ENCODE results near the gene MBTPS2.
A peak's percentile ranks its signal among the peaks of the same experiment; 100 is the strongest.
"Not testable (repeated sequence)": the region's sequence is repeated elsewhere in the genome, so short reads cannot be mapped to it uniquely, and the experiment has no call there.

MBTPS2 gene

GRCh38 chrX:21816136-21816535, 23.3 kb upstream of the MBTPS2 start:
- Histone ChIP-seq H2AFZ (ENCODE audit: low read length, unreplicated experiment) (no peak overlapping the region), H3K36me3 (ENCODE audit: insufficient read depth, low read length) (no peaks in the 10 kb centered on the region), H3K79me2 (ENCODE audit: control insufficient read depth, insufficient read depth, low read length, unreplicated experiment) (no peaks in the 10 kb centered on the region), H3K4me1 (ENCODE audit: control insufficient read depth, insufficient read depth, low read length, unreplicated experiment) (no peaks in the 10 kb centered on the region), H3K4me3 (ENCODE audit: low read depth, low read length) (no peak overlapping the region), H3K27me3 (ENCODE audit: insufficient read depth, low read length) (0 out of 2 replicates have a peak, but pooled peaks cover 6% of the 10 kb centered on the region), H3K27ac (ENCODE audit: low read depth, low read length) (no peak overlapping the region)

- H3K4me3 ChIP-seq (ENCODE audit: low read depth, low read length); H3K79me2 ChIP-seq (ENCODE audit: control insufficient read depth, insufficient read depth, low read length, unreplicated experiment); H3K36me3 ChIP-seq (ENCODE audit: insufficient read depth, low read length); H3K4me1 ChIP-seq (ENCODE audit: control insufficient read depth, insufficient read depth, low read length, unreplicated experiment); H2AFZ ChIP-seq (ENCODE audit: low read length, unreplicated experiment); H3K27ac ChIP-seq (ENCODE audit: low read depth, low read length); H3K27me3 ChIP-seq (ENCODE audit: insufficient read depth, low read length): not testable (repeated sequence)
Measured at GRCh38 chrX:21820170-21820569, 19.2 kb upstream of the MBTPS2 start.

- Histone ChIP-seq H3K4me3 (ENCODE audit: low read depth, low read length) (no peak overlapping the region), H2AFZ (ENCODE audit: low read length, unreplicated experiment) (no peak overlapping the region), H3K27me3 (ENCODE audit: insufficient read depth, low read length) (no peaks in the 10 kb centered on the region), H3K79me2 (ENCODE audit: control insufficient read depth, insufficient read depth, low read length, unreplicated experiment) (no peaks in the 10 kb centered on the region), H3K4me1 (ENCODE audit: control insufficient read depth, insufficient read depth, low read length, unreplicated experiment) (no peaks in the 10 kb centered on the region), H3K27ac (ENCODE audit: low read depth, low read length) (no peak overlapping the region), H3K36me3 (ENCODE audit: insufficient read depth, low read length) (no peaks in the 10 kb centered on the region)
Measured at GRCh38 chrX:21821875-21822274, 17.5 kb upstream of the MBTPS2 start.

- Histone ChIP-seq H3K4me3 (ENCODE audit: low read depth, low read length) (no peak overlapping the region), H3K36me3 (ENCODE audit: insufficient read depth, low read length) (no peaks in the 10 kb centered on the region), H3K27ac (ENCODE audit: low read depth, low read length) (no peak overlapping the region)
Measured at GRCh38 chrX:21831496-21831895, 7.9 kb upstream of the MBTPS2 start.

GRCh38 chrX:21837056-21837455, 2.4 kb upstream of the MBTPS2 start:
- Histone ChIP-seq H2AFZ (ENCODE audit: low read length, unreplicated experiment) (no peak overlapping the region), H3K27me3 (ENCODE audit: insufficient read depth, low read length) (no peaks in the 10 kb centered on the region), H3K36me3 (ENCODE audit: insufficient read depth, low read length) (no peaks in the 10 kb centered on the region), H3K4me1 (ENCODE audit: control insufficient read depth, insufficient read depth, low read length, unreplicated experiment) (peaks cover 8% of the 10 kb centered on the region), H3K79me2 (ENCODE audit: control insufficient read depth, insufficient read depth, low read length, unreplicated experiment) (peaks cover 25% of the 10 kb centered on the region), H3K4me3 (ENCODE audit: low read depth, low read length) (no peak overlapping the region), H3K27ac (ENCODE audit: low read depth, low read length) (no peak overlapping the region)

More at GRCh38 chrX:21831496-21831895, 7.9 kb upstream of the MBTPS2 start:
- no peaks in the 10 kb centered on the region for H3K79me2 ChIP-seq (ENCODE audit: control insufficient read depth, insufficient read depth, low read length, unreplicated experiment)
- H3K4me1 ChIP-seq (ENCODE audit: control insufficient read depth, insufficient read depth, low read length, unreplicated experiment): no peaks in the 10 kb centered on the region
- no peaks in the 10 kb centered on the region for H3K27me3 ChIP-seq (ENCODE audit: insufficient read depth, low read length)
- no peak overlapping the region for H2AFZ ChIP-seq (ENCODE audit: low read length, unreplicated experiment)

- Histone ChIP-seq H3K4me1 (ENCODE audit: control insufficient read depth, insufficient read depth, low read length, unreplicated experiment) (peaks cover 8% of the 10 kb centered on the region), H3K4me3 (ENCODE audit: low read depth, low read length) (peak overlapping the region; percentile 100), H2AFZ (ENCODE audit: low read length, unreplicated experiment) (peak overlapping the region; percentile 94), H3K27ac (ENCODE audit: low read depth, low read length) (peak overlapping the region; percentile 72), H3K79me2 (ENCODE audit: control insufficient read depth, insufficient read depth, low read length, unreplicated experiment) (peaks cover 34% of the 10 kb centered on the region), H3K36me3 (ENCODE audit: insufficient read depth, low read length) (no peaks in the 10 kb centered on the region), H3K27me3 (ENCODE audit: insufficient read depth, low read length) (no peaks in the 10 kb centered on the region)
Measured at GRCh38 chrX:21838937-21839333, 482 bp upstream of the MBTPS2 start.

- H3K4me3 ChIP-seq (ENCODE audit: low read depth, low read length): peak overlapping the region; percentile 100
- H3K79me2 ChIP-seq (ENCODE audit: control insufficient read depth, insufficient read depth, low read length, unreplicated experiment): peaks cover 34% of the 10 kb centered on the region
- peak overlapping the region; percentile 68 for H2AFZ ChIP-seq (ENCODE audit: low read length, unreplicated experiment)
- peak overlapping the region; percentile 72; the same call in 1 of the 2 replicates for H3K27ac ChIP-seq (ENCODE audit: low read depth, low read length)
- H3K4me1 ChIP-seq (ENCODE audit: control insufficient read depth, insufficient read depth, low read length, unreplicated experiment): peaks cover 8% of the 10 kb centered on the region
- peaks cover 9% of the 10 kb centered on the region; the same call in 1 of the 2 replicates for H3K36me3 ChIP-seq (ENCODE audit: insufficient read depth, low read length)
- H3K27me3 ChIP-seq (ENCODE audit: insufficient read depth, low read length): no peaks in the 10 kb centered on the region
Measured at GRCh38 chrX:21840193-21840545, 752 bp downstream of the MBTPS2 start.

GRCh38 chrX:21843179-21843578, 3.8 kb downstream of the MBTPS2 start:
- H3K79me2 ChIP-seq (ENCODE audit: control insufficient read depth, insufficient read depth, low read length, unreplicated experiment): peaks cover 34% of the 10 kb centered on the region
- no peak overlapping the region for H3K4me3 ChIP-seq (ENCODE audit: low read depth, low read length)
- peaks cover 21% of the 10 kb centered on the region for H3K36me3 ChIP-seq (ENCODE audit: insufficient read depth, low read length)
- no peak overlapping the region for H2AFZ ChIP-seq (ENCODE audit: low read length, unreplicated experiment)
- no peak overlapping the region for H3K27ac ChIP-seq (ENCODE audit: low read depth, low read length)
- H3K27me3 ChIP-seq (ENCODE audit: insufficient read depth, low read length): no peaks in the 10 kb centered on the region
- H3K4me1 ChIP-seq (ENCODE audit: control insufficient read depth, insufficient read depth, low read length, unreplicated experiment): peaks cover 8% of the 10 kb centered on the region

- H2AFZ ChIP-seq (ENCODE audit: low read length, unreplicated experiment): no peak overlapping the region
- H3K36me3 ChIP-seq (ENCODE audit: insufficient read depth, low read length): peaks cover 26% of the 10 kb centered on the region
- peaks cover 3% of the 10 kb centered on the region for H3K4me1 ChIP-seq (ENCODE audit: control insufficient read depth, insufficient read depth, low read length, unreplicated experiment)
- H3K27me3 ChIP-seq (ENCODE audit: insufficient read depth, low read length): no peaks in the 10 kb centered on the region
- H3K27ac ChIP-seq (ENCODE audit: low read depth, low read length): no peak overlapping the region
- H3K4me3 ChIP-seq (ENCODE audit: low read depth, low read length): no peak overlapping the region
- H3K79me2 ChIP-seq (ENCODE audit: control insufficient read depth, insufficient read depth, low read length, unreplicated experiment): peaks cover 28% of the 10 kb centered on the region
Measured at GRCh38 chrX:21845096-21845495, 5.7 kb downstream of the MBTPS2 start.

GRCh38 chrX:21847342-21847741, 7.9 kb downstream of the MBTPS2 start:
- Histone ChIP-seq H3K79me2 (ENCODE audit: control insufficient read depth, insufficient read depth, low read length, unreplicated experiment) (peaks cover 6% of the 10 kb centered on the region), H2AFZ (ENCODE audit: low read length, unreplicated experiment) (no peak overlapping the region), H3K36me3 (ENCODE audit: insufficient read depth, low read length) (peaks cover 41% of the 10 kb centered on the region)

GRCh38 chrX:21853578-21853977, 14.2 kb downstream of the MBTPS2 start:
- H2AFZ ChIP-seq (ENCODE audit: low read length, unreplicated experiment): no peak overlapping the region
- H3K79me2 ChIP-seq (ENCODE audit: control insufficient read depth, insufficient read depth, low read length, unreplicated experiment): no peaks in the 10 kb centered on the region
- H3K27ac ChIP-seq (ENCODE audit: low read depth, low read length): no peak overlapping the region
- no peak overlapping the region for H3K4me3 ChIP-seq (ENCODE audit: low read depth, low read length)
- peaks cover 48% of the 10 kb centered on the region for H3K36me3 ChIP-seq (ENCODE audit: insufficient read depth, low read length)
- no peaks in the 10 kb centered on the region for H3K27me3 ChIP-seq (ENCODE audit: insufficient read depth, low read length)
- H3K4me1 ChIP-seq (ENCODE audit: control insufficient read depth, insufficient read depth, low read length, unreplicated experiment): no peaks in the 10 kb centered on the region

More at GRCh38 chrX:21847342-21847741, 7.9 kb downstream of the MBTPS2 start:
- H3K4me1 ChIP-seq (ENCODE audit: control insufficient read depth, insufficient read depth, low read length, unreplicated experiment): no peaks in the 10 kb centered on the region
- H3K27me3 ChIP-seq (ENCODE audit: insufficient read depth, low read length): no peaks in the 10 kb centered on the region
- no peak overlapping the region for H3K4me3 ChIP-seq (ENCODE audit: low read depth, low read length)
- no peak overlapping the region for H3K27ac ChIP-seq (ENCODE audit: low read depth, low read length)
